ENCODE measurements around the gene PHF21A.

The PHF21A gene

DNA sequence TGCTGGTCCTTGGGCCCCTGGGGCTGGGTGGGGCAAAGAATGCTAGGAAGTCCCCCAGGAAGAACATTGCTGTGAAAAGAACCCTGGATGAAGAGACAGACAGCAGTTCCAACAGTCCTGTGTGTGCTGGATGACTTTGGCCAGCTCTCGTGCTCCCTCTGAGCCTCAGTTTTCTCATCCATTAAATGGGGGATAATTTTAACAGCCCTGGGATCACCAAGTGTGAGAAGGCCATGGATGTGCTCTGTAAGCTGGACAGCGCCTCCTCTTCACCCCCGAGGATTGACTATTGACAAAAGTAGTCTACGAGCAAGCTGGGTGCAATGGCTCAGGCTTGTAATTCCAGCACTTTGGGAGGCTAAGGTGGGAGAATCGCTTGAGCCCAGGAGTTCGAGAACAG is 196.3 kb downstream of the PHF21A start:
- Histone ChIP-seq H3K9me3 (ENCODE audit: insufficient read depth, low read depth, low read length) (no peaks in the 10 kb centered on the region), H3K27me3 (ENCODE audit: insufficient read depth, low read length, poor library complexity, severe bottlenecking) (no peaks in the 10 kb centered on the region), H3K9me2 (replicated peaks; ENCODE audit: low read depth, low read length) (no peaks in the 10 kb centered on the region), H3K36me3 (ENCODE audit: insufficient read depth, low read length) (no peaks in the 10 kb centered on the region), H3K4me2 (ENCODE audit: low read depth, low read length, poor library complexity, severe bottlenecking) (no peak overlapping the region), H3K9ac (ENCODE audit: low read depth, low read length, poor library complexity, severe bottlenecking) (no peak overlapping the region), H3K79me2 (ENCODE audit: insufficient read depth, low read length) (no peaks in the 10 kb centered on the region), H3F3A (ENCODE audit: low read depth) (no peaks in the 10 kb centered on the region), H3K4me1 (ENCODE audit: insufficient read depth, low read length, poor library complexity, severe bottlenecking) (peaks cover 13% of the 10 kb centered on the region), H4K20me1 (ENCODE audit: insufficient read depth, low read length, poor library complexity, severe bottlenecking) (no peaks in the 10 kb centered on the region), H3K4me3 (ENCODE audit: low read length, poor library complexity, severe bottlenecking) (no peak overlapping the region), H2AFZ (ENCODE audit: low read length) (no peak overlapping the region)
- no peak for TF ChIP-seq EZH2phosphoT487 (IDR thresholded peaks at IDR 0.05; ENCODE audit: borderline replicate concordance)
- TF ChIP-seq, protein P1, sequence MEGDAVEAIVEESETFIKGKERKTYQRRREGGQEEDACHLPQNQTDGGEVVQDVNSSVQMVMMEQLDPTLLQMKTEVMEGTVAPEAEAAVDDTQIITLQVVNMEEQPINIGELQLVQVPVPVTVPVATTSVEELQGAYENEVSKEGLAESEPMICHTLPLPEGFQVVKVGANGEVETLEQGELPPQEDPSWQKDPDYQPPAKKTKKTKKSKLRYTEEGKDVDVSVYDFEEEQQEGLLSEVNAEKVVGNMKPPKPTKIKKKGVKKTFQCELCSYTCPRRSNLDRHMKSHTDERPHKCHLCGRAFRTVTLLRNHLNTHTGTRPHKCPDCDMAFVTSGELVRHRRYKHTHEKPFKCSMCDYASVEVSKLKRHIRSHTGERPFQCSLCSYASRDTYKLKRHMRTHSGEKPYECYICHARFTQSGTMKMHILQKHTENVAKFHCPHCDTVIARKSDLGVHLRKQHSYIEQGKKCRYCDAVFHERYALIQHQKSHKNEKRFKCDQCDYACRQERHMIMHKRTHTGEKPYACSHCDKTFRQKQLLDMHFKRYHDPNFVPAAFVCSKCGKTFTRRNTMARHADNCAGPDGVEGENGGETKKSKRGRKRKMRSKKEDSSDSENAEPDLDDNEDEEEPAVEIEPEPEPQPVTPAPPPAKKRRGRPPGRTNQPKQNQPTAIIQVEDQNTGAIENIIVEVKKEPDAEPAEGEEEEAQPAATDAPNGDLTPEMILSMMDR (conservative IDR thresholded peaks at IDR 0.05; ENCODE audit: low read length) = no peak

DNA sequence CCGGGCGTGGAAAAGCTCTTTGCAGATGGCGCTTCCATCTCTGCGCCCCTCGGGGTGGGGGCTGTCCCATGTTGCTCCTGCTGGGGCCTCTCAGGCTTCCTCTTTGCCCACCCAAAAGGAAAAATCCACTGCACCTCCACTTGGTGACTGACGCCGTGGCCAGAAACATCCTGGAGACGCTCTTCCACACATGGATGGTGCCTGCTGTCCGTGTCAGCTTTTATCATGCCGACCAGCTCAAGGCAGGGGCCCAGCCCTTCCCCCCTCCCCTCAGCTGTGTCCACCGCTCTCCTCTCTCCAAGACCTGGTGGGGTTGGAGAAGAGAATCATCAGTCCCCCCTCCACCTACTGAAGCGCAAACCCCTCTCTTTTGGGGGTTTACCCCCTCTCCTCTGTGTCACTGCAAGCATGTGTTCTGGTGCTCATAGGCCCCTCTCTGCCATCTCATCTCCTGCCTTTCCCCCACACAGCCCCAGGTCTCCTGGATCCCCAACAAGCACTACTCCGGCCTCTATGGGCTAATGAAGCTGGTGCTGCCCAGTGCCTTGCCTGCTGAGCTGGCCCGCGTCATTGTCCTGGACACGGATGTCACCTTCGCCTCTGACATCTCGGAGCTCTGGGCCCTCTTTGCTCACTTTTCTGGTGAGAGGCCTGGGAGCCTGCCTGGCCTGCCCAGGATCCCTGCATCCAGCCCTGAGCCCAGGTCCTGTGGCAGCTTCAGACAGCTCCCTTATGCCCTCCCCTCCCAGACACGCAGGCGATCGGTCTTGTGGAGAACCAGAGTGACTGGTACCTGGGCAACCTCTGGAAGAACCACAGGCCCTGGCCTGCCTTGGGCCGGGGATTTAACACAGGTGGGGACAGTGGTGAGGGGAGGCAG is 197.0 kb downstream of the PHF21A start:
- no peak overlapping the region for H2AFZ ChIP-seq (ENCODE audit: low read length)
- H3K27me3 ChIP-seq (ENCODE audit: insufficient read depth, low read length, poor library complexity, severe bottlenecking) = no peaks in the 10 kb centered on the region
- no peaks in the 10 kb centered on the region for H3K79me2 ChIP-seq (ENCODE audit: insufficient read depth, low read length)
- H4K20me1 ChIP-seq (ENCODE audit: insufficient read depth, low read length, poor library complexity, severe bottlenecking) = no peaks in the 10 kb centered on the region
- peaks cover 20% of the 10 kb centered on the region for H3K4me1 ChIP-seq (ENCODE audit: insufficient read depth, low read length, poor library complexity, severe bottlenecking)
- H3K4me3 ChIP-seq (ENCODE audit: low read length, poor library complexity, severe bottlenecking) = no peak overlapping the region
- no peaks in the 10 kb centered on the region for H3F3A ChIP-seq (ENCODE audit: low read depth)
- H3K36me3 ChIP-seq (ENCODE audit: insufficient read depth, low read length) = no peaks in the 10 kb centered on the region
- H3K9ac ChIP-seq (ENCODE audit: low read depth, low read length, poor library complexity, severe bottlenecking) = no peak overlapping the region
- TF ChIP-seq, protein P1 (conservative IDR thresholded peaks at IDR 0.05; ENCODE audit: low read length) = no peak
- TF ChIP-seq EZH2phosphoT487 (IDR thresholded peaks at IDR 0.05; ENCODE audit: borderline replicate concordance) = no peak
- H3K4me2 ChIP-seq (ENCODE audit: low read depth, low read length, poor library complexity, severe bottlenecking) = no peak overlapping the region
- H3K9me3 ChIP-seq (ENCODE audit: insufficient read depth, low read depth, low read length) = no peaks in the 10 kb centered on the region
- H3K9me2 ChIP-seq (replicated peaks; ENCODE audit: low read depth, low read length) = no peaks in the 10 kb centered on the region

DNA sequence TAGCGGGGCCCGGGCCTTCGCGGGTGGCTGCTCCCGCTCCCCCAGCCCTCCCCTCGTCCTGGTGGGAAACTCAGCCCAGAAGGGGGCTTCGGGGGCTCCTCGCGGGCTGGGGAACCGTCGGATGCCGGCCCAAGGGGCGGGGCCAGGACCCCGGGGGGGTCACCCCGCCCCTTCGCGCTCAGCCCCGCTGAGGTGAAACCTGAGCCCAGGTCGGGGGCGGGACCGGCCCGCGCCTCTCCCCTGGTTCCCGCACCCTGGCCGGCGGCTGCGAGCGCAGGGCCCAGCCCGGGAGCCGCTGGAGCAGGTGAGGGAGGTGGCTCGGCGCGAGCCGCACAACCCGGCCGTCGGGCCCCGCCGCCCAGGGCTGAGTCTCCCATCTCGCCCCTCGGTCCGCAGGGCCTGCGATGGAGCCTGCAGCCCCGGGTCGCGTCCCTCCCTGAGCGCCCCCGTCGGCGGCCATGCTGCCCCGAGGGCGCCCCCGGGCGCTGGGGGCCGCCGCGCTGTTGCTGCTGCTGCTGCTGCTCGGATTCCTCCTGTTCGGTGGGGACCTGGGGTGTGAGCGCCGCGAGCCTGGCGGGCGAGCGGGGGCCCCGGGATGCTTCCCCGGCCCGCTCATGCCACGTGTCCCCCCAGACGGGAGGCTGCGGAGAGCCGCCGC is 198.7 kb downstream of the PHF21A start, which contains the start of gene LARGE2:
TSS of gene LARGE2 (plus strand) at position 232 of the 658 bp plus-strand sequence. CDS start at position 459, 227 bp downstream.
- TF ChIP-seq EZH2phosphoT487 (IDR thresholded peaks at IDR 0.05; ENCODE audit: borderline replicate concordance) = no peak
- TF ChIP-seq, protein P1 (conservative IDR thresholded peaks at IDR 0.05; ENCODE audit: low read length) = no peak
- H3K9ac ChIP-seq (ENCODE audit: low read depth, low read length, poor library complexity, severe bottlenecking) = no peak within 1 kb of the TSS
- no peaks in the 10 kb centered on the region for H3K36me3 ChIP-seq (ENCODE audit: insufficient read depth, low read length)
- no peaks in the 10 kb centered on the region for H3K9me2 ChIP-seq (replicated peaks; ENCODE audit: low read depth, low read length)
- H3K4me1 ChIP-seq (ENCODE audit: insufficient read depth, low read length, poor library complexity, severe bottlenecking) = peaks cover 23% of the 10 kb centered on the region
- H3K9me3 ChIP-seq (ENCODE audit: insufficient read depth, low read depth, low read length) = no peaks in the 10 kb centered on the region
- peaks cover under 1% of the 10 kb centered on the region; the same call in 1 of the 2 replicates for H3F3A ChIP-seq (ENCODE audit: low read depth)
- H3K79me2 ChIP-seq (ENCODE audit: insufficient read depth, low read length) = peaks cover 1% of the 10 kb centered on the region
- H3K4me2 ChIP-seq (ENCODE audit: low read depth, low read length, poor library complexity, severe bottlenecking) = no peak within 1 kb of the TSS
- H2AFZ ChIP-seq (ENCODE audit: low read length) = no peak within 1 kb of the TSS
- peaks cover 1% of the 10 kb centered on the region for H4K20me1 ChIP-seq (ENCODE audit: insufficient read depth, low read length, poor library complexity, severe bottlenecking)
- no peaks in the 10 kb centered on the region for H3K27me3 ChIP-seq (ENCODE audit: insufficient read depth, low read length, poor library complexity, severe bottlenecking)
- H3K4me3 ChIP-seq (ENCODE audit: low read length, poor library complexity, severe bottlenecking) = no peak within 1 kb of the TSS
